GM20000 (cell line): Measurements from ENCODE around the gene KIF26B.

Experiments used
- DNase-seq: peaks from one replicate; pipeline ENCODE4 v3.0.0; 2012; ENCODE audit warnings: low spot score
- TF ChIP-seq, protein P1 (sequence below): IDR thresholded peaks from 2 replicates; pipeline ENCODE4 v1.5.1; 2012; ENCODE audit warnings: mild to moderate bottlenecking, control low read depth; ENCODE audit errors: extremely low read depth, missing control alignments

Gene KIF26B

DNA sequence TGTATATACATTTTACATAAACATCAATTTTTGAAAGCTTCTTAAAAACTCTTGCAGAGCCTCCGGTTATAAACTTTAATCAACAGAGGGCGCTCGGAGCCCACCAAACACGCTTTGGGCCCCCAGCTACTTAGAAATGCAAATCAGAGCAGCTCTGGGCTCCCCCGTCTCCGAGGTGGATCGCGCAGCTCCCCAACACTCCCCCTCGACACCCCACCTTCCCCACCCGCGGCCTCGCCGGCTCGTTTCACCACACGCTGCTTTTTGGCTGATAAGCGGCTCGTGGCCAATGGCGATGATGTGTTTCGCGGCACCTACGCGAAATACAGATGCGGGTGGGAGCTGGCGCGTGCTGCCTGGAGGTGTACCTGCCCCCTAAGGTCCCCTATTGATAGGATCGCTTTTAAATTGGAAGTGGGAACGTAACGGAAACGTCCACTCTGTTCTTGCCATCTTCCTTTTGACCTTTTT is 1.7 kb upstream of the KIF26B start:
- DNase-seq, result peak; percentile 84
- TF ChIP-seq, protein P1, sequence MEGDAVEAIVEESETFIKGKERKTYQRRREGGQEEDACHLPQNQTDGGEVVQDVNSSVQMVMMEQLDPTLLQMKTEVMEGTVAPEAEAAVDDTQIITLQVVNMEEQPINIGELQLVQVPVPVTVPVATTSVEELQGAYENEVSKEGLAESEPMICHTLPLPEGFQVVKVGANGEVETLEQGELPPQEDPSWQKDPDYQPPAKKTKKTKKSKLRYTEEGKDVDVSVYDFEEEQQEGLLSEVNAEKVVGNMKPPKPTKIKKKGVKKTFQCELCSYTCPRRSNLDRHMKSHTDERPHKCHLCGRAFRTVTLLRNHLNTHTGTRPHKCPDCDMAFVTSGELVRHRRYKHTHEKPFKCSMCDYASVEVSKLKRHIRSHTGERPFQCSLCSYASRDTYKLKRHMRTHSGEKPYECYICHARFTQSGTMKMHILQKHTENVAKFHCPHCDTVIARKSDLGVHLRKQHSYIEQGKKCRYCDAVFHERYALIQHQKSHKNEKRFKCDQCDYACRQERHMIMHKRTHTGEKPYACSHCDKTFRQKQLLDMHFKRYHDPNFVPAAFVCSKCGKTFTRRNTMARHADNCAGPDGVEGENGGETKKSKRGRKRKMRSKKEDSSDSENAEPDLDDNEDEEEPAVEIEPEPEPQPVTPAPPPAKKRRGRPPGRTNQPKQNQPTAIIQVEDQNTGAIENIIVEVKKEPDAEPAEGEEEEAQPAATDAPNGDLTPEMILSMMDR, result peak; percentile 31

DNA sequence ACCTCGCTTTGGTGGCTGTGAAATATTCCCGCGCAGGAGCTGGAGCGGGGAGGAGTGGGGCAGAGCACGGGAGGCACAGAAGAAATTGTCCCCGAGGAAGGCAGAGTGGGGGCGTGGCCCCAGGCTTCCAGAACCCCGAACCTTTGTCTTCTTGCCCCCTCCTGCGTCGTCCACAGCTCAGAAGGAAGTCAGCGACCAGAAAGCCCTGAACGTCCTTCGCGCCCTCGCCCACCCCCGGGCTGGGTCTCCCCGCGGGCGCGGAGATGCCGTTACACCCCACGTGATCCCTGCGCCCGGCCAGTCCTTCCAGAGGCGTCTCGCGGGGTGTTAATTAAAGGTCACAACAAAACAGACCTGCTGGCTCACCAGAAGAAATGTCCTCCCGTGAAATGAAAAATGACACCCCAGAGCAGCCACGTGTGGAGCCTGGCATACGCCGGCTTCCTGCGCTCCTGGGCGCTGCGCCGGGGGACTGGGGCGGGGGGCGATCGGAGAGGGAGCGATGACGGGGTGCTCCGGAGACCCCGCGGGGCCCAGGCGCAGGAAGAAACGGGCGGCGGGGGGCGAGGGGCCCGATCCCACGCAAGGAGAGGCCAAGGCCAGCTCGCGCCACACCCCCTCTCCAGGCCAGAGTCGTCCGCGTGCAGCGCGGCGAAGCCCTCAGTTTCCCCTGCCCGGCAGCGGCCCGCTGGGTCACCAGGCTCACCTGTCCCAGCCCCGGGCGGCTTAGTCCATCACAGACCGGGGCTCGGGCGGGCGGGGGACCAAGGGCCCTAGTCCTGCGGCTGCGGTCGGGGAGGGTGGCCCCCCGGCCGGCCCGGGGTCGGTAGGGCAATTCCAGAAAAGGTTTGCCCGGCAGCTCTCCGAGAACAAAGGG is 995 bp upstream of the KIF26B start:
- TF ChIP-seq, protein P1, result no peak
- peak; percentile 53 for DNase-seq

DNA sequence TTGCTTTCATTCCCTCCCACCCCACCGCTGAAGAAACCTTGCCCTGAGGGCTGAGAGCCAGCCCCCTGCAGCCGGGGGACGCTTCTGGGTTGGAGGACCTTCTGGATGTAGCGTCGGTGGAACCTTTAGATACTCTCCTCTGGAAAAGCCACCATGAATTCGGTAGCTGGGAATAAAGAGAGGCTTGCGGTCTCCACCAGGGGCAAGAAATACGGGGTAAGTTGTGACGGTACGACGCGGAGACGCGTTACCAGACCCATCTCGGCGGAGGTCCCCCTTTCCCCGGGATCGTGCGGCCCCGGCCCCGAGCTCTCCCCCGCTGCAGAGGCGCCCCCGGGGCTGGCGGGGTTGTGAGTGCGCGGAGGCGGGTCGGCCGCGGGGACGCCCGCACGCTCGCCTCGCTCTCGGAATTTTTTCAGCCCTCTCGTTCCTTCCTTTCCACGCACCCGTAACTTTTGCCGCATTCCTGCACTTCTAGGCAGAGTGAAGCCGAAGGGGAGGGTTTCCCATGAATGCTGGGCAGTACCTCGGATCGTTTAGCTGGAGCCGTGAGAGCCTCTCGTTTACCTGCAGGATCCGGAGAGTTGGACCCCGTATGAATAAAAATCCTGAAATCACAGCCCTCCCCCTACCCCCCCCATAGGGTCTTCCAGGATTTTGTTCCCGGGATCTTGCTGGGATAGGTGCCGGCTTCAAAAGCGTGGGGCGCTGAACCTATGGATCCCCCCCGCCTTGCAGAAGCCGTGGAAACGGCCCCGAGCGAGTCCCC is 671 bp downstream of the KIF26B start:
- TF ChIP-seq, protein P1, result no peak
- DNase-seq, result peak; percentile 53

DNA sequence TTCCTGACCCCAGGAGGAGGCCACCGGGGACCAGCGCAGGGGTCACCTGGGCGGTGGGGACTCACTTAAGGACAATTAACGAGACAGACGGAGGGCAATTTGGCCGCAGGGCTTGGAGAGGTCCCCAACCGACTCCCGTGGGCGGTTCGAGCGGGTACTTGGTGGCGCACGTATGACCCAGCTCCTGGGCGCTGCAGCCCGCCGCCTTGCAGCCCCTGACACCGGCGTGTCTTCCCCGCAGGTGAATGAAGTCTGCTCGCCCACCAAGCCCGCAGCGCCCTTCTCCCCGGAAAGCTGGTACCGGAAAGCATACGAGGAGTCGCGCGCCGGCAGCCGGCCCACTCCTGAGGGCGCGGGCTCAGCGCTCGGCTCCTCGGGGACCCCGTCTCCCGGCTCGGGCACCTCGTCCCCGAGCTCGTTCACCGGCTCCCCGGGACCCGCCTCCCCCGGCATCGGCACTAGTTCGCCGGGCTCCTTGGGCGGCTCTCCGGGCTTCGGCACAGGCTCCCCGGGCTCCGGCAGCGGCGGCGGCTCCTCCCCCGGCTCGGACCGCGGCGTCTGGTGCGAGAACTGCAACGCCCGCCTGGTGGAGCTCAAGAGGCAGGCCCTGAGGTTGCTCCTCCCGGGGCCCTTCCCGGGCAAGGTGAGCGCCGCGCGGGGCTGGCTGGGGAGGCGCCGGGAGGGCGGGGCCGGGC is 1.4 kb downstream of the KIF26B start:
- TF ChIP-seq, protein P1, result peak; percentile 76
- peak; percentile 97 for DNase-seq

DNA sequence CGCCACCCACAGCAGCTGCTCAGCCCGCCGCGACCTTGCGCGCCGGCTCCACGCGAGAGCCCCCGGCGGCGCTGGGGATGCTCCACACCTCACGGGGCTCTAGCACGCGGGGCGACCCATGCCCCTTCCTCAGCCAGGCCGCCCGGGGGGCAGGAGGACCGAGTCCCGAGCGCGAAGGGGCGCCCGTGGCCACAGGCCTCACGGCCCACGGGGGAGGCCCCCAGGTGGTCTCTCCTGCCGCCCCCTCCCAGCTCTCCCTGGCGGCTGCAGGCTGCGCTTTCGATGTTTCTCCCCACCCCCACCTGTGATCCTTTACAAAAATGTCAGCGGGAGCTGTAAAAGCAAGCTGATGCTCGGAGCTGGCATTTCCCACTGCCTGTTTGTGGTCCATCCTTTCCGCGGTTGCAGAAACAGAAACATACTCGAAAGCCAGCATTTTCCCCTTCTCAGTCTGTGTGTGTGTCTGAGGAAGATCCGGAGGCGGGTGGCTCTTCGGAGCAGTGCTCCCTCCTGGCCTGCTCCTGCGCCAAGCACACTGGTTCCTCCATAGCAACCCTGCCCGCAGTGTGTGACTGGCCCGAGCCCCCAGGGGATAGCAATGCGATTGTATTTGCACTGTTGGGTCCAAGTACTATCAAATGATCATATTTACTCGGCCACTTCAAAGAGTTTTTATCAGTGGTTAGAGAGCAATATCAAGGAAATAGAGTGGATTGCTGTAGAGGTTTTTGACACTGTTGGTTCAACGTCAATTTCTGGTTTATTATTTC is 2.1 kb downstream of the KIF26B start:
- DNase-seq, result peak; percentile 44
- TF ChIP-seq, protein P1, result no peak

DNA sequence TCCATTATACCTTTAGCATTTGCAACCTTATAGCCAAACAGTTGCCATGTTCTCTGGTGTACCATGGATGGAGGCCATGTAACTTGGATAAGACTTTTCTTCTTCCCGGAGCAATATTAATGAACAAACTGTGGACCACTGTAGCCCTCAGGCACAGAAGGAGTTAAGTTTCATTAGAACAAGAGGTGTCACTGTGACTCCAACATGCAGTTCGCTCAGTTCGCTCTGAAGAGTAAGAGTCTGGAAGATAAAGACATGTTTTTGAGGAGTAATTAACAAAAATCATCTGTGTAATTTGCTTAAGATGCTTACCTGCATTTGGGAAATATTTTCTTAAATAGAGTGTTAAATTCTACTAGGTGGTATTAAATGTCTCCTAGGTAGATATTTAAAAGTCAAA is 4.1 kb downstream of the KIF26B start:
- TF ChIP-seq, protein P1, result no peak
- no peak for DNase-seq
